ENCODE data around the gene TNRC18.
"Not testable (repeated sequence)": the region's sequence is repeated elsewhere in the genome, so short reads cannot be mapped to it uniquely, and the experiment has no call there.

TNRC18 gene

GRCh38 chr7:5320391-5320790, 103.2 kb downstream of the TNRC18 start:
- Histone ChIP-seq H3K4me3 (ENCODE audit: low read length) (no peak overlapping the region), H3K36me3 (ENCODE audit: control insufficient read depth, insufficient read depth, low read length) (peaks cover 27% of the 10 kb centered on the region)

DNA sequence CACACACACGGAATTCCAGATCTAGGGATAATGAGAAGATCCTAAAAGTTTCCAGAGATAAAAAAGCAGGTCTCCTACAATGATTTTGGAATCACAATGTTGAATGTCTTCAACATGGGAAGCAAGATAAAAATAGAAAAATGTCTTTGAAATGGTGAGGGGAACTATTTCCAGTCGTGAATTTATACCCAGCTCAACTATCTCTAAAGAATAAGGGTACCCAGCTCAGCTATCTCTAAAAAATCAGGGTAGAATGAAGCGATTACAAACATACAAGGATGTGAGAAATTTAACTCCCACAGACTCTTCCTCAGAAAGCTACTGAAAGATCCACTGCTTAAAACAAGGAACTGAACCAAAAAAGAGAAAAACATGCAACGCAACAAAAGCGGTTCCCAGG, 105.0 kb downstream of the TNRC18 start:
- peaks cover 22% of the 10 kb centered on the region for H3K36me3 ChIP-seq (ENCODE audit: control insufficient read depth, insufficient read depth, low read length)
- not testable (repeated sequence) for H3K4me1 ChIP-seq (ENCODE audit: control insufficient read depth, insufficient read depth, low read length); H3K9ac ChIP-seq (ENCODE audit: low read length); H3K27ac ChIP-seq (ENCODE audit: low read depth, low read length); H3K27me3 ChIP-seq (ENCODE audit: control insufficient read depth, insufficient read depth, low read length); H3K4me3 ChIP-seq (ENCODE audit: low read length)

More at GRCh38 chr7:5320391-5320790, 103.2 kb downstream of the TNRC18 start:
- Histone ChIP-seq H3K27me3 (ENCODE audit: control insufficient read depth, insufficient read depth, low read length) (no peaks in the 10 kb centered on the region), H3K9ac (ENCODE audit: low read length) (no peak overlapping the region), H3K4me1 (ENCODE audit: control insufficient read depth, insufficient read depth, low read length) (no peaks in the 10 kb centered on the region), H3K27ac (ENCODE audit: low read depth, low read length) (no peak overlapping the region)

DNA sequence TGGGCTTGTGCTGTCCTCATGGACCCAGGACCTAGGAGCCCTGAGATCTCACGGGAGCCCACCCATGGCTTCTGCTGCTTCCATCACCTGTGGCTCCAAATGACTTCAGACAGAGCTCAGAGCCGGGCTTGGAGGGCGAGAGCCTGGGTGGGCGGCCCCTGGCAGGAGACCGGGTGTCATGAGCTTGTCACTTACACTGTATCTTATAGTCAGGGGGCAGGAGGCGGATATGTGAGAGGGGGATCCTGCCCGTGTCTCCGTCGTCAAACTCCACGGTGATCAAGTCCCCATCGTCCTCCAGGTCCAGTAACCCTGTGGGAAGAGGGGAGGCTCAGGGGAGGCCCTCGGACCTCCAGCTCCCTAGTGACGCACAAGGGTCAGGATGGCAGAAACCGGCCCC, 107.9 kb downstream of the TNRC18 start:
- H3K36me3 ChIP-seq (ENCODE audit: control insufficient read depth, insufficient read depth, low read length): peaks cover 16% of the 10 kb centered on the region

GRCh38 chr7:5314864-5315263, 108.8 kb downstream of the TNRC18 start:
- no peaks in the 10 kb centered on the region for H3K27me3 ChIP-seq (ENCODE audit: control insufficient read depth, insufficient read depth, low read length)
- no peak overlapping the region for H3K9ac ChIP-seq (ENCODE audit: low read length)
- no peak overlapping the region for H3K27ac ChIP-seq (ENCODE audit: low read depth, low read length)
- no peaks in the 10 kb centered on the region for H3K4me1 ChIP-seq (ENCODE audit: control insufficient read depth, insufficient read depth, low read length)
- H3K36me3 ChIP-seq (ENCODE audit: control insufficient read depth, insufficient read depth, low read length): peaks cover 12% of the 10 kb centered on the region
- no peak overlapping the region for H3K4me3 ChIP-seq (ENCODE audit: low read length)

More for the DNA sequence above, 107.9 kb downstream of the TNRC18 start:
- no peaks in the 10 kb centered on the region for H3K27me3 ChIP-seq (ENCODE audit: control insufficient read depth, insufficient read depth, low read length)
- no peaks in the 10 kb centered on the region for H3K4me1 ChIP-seq (ENCODE audit: control insufficient read depth, insufficient read depth, low read length)
- H3K4me3 ChIP-seq (ENCODE audit: low read length): no peak overlapping the region
- no peak overlapping the region for H3K27ac ChIP-seq (ENCODE audit: low read depth, low read length)
- H3K9ac ChIP-seq (ENCODE audit: low read length): no peak overlapping the region

DNA sequence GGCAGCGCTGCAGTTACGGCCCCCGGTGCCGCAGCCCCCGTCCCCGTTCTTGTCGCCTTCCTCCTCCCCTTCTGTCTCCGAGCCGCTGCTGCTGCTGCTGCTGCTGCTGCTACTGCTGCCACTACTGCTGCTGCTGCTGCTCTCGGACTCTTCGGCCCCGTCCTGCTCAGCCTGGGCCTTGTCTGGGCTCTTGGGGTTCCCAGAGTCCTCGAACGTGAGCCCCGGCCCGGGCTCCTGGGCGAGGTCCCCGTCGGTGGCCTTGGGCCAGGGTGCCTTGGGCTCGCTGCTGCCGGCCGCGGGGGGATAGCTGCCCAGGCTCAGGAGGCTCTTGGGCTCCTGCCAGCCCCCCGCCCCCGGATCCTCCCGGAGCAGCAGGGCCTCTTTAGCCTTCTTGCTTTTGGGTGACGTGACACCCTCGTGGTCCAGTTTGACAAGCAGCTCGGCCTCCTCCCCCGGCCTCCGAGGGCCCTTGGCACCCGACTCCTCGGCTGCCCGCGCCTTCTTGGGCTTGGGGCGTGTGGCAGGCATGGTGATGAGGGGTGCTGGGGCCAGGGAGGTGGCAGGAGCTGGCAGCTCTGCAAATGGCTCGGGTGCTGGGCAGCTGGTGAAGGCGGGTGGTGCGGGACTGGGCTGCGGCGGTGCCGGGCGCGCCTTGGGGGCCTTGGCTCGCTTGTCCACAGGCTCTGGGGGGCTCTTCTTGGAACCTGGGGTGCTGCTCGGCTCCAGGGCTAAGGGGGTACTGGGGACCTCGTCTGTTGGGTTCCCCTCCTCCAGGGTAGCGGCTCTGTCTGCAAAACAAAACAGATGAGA, 110.4 kb downstream of the TNRC18 start:
- not testable (repeated sequence) for H3K27ac ChIP-seq (ENCODE audit: low read depth, low read length); H3K4me1 ChIP-seq (ENCODE audit: control insufficient read depth, insufficient read depth, low read length); H3K27me3 ChIP-seq (ENCODE audit: control insufficient read depth, insufficient read depth, low read length); H3K4me3 ChIP-seq (ENCODE audit: low read length); H3K9ac ChIP-seq (ENCODE audit: low read length)
- H3K36me3 ChIP-seq (ENCODE audit: control insufficient read depth, insufficient read depth, low read length): peaks cover 11% of the 10 kb centered on the region

DNA sequence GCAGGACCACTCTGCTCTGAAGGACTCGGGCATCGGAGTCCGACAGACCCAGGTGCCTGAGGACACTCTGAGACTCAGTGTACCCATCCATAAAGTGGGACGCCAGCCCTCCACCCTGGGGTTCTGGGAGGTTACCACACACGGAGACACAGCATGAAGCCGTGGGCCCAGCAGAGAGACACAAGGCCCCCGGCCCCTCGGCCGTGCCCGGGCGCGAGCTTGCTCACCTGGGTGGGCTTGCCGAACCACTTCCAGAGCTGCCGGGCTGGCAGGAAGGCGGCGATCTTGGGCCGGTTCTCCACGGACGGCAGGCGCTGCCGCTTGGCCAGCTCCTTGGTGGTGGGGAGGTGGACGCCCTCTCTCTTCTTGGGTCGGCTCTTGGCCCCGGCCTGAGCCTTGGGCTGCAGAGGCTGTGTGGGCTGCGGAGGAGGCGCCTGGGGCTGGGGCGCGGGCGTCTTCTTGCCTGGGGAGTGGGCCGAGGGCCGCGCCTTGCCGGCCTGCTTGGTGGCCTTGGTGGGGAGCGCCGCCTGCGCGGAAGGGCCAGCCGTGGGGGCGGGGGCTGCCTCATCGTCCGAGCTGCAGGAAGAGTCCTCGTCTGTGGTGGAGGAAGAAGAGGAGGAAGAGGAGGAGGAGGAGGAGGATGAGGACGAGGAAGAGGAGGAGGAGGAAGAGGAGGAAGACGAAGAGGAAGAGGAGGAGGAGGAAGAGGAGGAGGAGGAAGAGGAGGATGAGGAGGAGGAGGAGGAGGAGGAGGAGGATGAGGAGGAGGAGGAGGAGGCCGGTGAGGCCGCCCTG, 111.2 kb downstream of the TNRC18 start:
- H3K4me1 ChIP-seq (ENCODE audit: control insufficient read depth, insufficient read depth, low read length); H3K27ac ChIP-seq (ENCODE audit: low read depth, low read length); H3K9ac ChIP-seq (ENCODE audit: low read length); H3K4me3 ChIP-seq (ENCODE audit: low read length); H3K27me3 ChIP-seq (ENCODE audit: control insufficient read depth, insufficient read depth, low read length): not testable (repeated sequence)
- H3K36me3 ChIP-seq (ENCODE audit: control insufficient read depth, insufficient read depth, low read length): peaks cover 16% of the 10 kb centered on the region

DNA sequence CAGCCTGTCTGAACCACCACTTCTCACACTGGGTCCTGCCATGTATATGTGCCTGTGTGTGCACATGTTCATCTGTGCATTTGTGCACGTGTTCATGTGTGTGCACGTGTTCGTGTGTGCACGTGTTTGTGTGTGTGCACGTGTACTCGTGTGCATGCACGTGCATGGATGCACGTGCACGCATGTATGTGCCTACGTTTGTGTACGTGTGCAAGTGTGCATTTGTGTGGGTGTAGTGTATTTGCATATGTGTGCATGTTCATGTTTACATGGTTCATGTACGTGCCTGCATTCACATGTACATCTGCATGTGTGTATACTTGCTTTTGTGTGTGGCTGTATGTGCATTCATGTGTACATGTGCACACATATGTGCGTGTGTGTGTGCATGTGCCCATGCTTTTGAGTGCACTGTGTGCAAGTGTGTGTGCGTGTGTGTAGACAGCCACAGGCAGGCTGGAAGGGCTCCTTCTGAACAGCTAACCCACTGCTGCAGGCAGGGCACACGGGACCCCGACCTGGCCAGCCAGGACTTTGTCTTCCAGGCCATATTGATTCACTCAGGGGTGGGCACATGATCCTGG, 112.7 kb downstream of the TNRC18 start:
- no peak overlapping the region for H3K27ac ChIP-seq (ENCODE audit: low read depth, low read length)
- no peaks in the 10 kb centered on the region for H3K27me3 ChIP-seq (ENCODE audit: control insufficient read depth, insufficient read depth, low read length)
- no peak overlapping the region for H3K9ac ChIP-seq (ENCODE audit: low read length)
- H3K4me1 ChIP-seq (ENCODE audit: control insufficient read depth, insufficient read depth, low read length): no peaks in the 10 kb centered on the region
- no peak overlapping the region for H3K4me3 ChIP-seq (ENCODE audit: low read length)
- peaks cover 17% of the 10 kb centered on the region for H3K36me3 ChIP-seq (ENCODE audit: control insufficient read depth, insufficient read depth, low read length)

GRCh38 chr7:5309146-5309545, 114.5 kb downstream of the TNRC18 start:
- no peaks in the 10 kb centered on the region for H3K4me1 ChIP-seq (ENCODE audit: control insufficient read depth, insufficient read depth, low read length)
- H3K36me3 ChIP-seq (ENCODE audit: control insufficient read depth, insufficient read depth, low read length): peaks cover 17% of the 10 kb centered on the region
- H3K4me3 ChIP-seq (ENCODE audit: low read length): no peak overlapping the region
- H3K27me3 ChIP-seq (ENCODE audit: control insufficient read depth, insufficient read depth, low read length): no peaks in the 10 kb centered on the region
- no peak overlapping the region for H3K9ac ChIP-seq (ENCODE audit: low read length)
- no peak overlapping the region for H3K27ac ChIP-seq (ENCODE audit: low read depth, low read length)

DNA sequence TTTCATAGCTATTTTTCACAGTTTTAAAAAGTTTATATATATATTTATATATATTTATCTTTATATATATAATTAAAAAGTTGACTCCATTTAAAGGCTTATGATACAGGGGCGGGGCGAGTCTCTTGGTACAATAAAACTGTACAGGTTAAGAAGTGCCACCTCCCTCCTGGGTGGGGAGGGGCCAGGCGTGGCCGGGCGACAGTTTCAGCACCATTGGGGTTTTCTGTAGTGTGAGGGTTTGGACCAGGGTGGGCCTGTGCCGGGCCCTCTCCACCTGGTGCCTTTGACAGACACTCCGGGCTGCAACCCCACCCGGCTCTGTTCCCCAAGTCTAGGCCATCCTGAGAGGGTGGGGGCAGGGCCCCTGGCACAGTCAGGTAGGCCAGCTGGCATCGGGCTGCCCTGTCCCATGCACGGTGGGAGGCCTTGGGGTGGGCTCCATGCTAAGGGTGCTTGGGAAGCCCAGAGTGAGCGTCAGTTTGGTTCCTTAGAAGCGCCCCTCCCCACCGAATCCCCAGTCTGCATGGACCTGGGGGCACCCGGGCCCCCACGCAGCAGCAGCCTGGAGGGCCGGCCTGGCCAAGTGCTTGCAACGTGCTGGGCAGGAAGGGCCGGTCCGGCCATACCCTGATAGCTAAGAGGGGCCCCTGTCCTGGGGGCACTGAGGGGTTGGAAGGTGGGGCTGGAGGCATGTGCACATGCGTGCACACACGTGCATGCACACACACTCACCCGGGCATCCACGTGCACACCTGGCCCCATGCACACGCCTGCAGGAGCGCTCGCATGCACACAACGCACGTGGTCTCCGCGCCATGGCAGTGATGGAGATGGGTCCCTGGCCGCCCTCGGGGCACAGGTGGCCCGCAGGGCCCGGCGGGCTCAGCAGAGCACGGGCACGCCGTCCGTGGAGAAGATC, 116.2 kb downstream of the TNRC18 start:
- H3K27ac ChIP-seq (ENCODE audit: low read depth, low read length); H3K9ac ChIP-seq (ENCODE audit: low read length); H3K27me3 ChIP-seq (ENCODE audit: control insufficient read depth, insufficient read depth, low read length); H3K4me1 ChIP-seq (ENCODE audit: control insufficient read depth, insufficient read depth, low read length); H3K4me3 ChIP-seq (ENCODE audit: low read length): not testable (repeated sequence)
- H3K36me3 ChIP-seq (ENCODE audit: control insufficient read depth, insufficient read depth, low read length): peaks cover 17% of the 10 kb centered on the region

DNA sequence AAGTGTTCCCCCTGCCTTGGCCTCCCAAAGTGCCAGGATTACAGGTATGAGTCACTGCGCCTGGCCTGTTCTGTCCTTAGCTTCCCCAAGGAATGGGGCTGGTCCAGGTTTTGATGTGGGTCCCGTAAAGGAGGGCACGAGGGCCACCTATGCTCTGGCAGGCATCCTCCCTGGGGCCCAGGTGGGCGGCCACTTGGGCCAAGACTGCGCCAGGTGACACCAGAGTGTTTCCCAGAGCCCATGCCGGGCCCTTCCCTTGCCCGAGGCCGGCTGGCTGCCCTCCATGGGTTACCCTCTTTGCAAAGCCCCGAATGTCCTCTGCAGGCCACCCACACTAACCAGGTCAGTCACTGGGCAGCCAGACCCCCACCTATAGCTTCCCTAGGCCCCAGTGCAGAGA, 118.6 kb downstream of the TNRC18 start:
- not testable (repeated sequence) for H3K27me3 ChIP-seq (ENCODE audit: control insufficient read depth, insufficient read depth, low read length); H3K27ac ChIP-seq (ENCODE audit: low read depth, low read length)

GRCh38 chr7:5303591-5304505, 119.8 kb downstream of the TNRC18 start:
- H3K27ac ChIP-seq (ENCODE audit: low read depth, low read length): no peak overlapping the region
- H3K27me3 ChIP-seq (ENCODE audit: control insufficient read depth, insufficient read depth, low read length): no peaks in the 10 kb centered on the region
- no peak overlapping the region for H3K9ac ChIP-seq (ENCODE audit: low read length)
- no peak overlapping the region for H3K4me3 ChIP-seq (ENCODE audit: low read length)
- peaks cover 7% of the 10 kb centered on the region for H3K36me3 ChIP-seq (ENCODE audit: control insufficient read depth, insufficient read depth, low read length)
- no peaks in the 10 kb centered on the region for H3K4me1 ChIP-seq (ENCODE audit: control insufficient read depth, insufficient read depth, low read length)

More for the DNA sequence above, 118.6 kb downstream of the TNRC18 start:
- H3K9ac ChIP-seq (ENCODE audit: low read length); H3K4me1 ChIP-seq (ENCODE audit: control insufficient read depth, insufficient read depth, low read length); H3K4me3 ChIP-seq (ENCODE audit: low read length): not testable (repeated sequence)
- peaks cover 11% of the 10 kb centered on the region for H3K36me3 ChIP-seq (ENCODE audit: control insufficient read depth, insufficient read depth, low read length)

All from rectal smooth muscle tissue (tissue), 1 donor.